ENCODE measurements around the gene PGP.

PGP gene

GRCh38 chr16:2179576-2179975 lies 35.1 kb downstream of the PGP start:
- no peak for DNase-seq

- no peak for DNase-seq
These were observed 35.5 kb downstream of the PGP start for GRCh38 chr16:2179107-2179501.

- peak; percentile 26 for DNase-seq
These were observed 36.1 kb downstream of the PGP start for GRCh38 chr16:2178321-2179106.

GRCh38 chr16:2177561-2177960 lies 37.1 kb downstream of the PGP start:
- DNase-seq = no peak

GRCh38 chr16:2177101-2177500 lies 37.5 kb downstream of the PGP start:
- DNase-seq = no peak

- no peak for DNase-seq
These were observed 38.6 kb downstream of the PGP start for GRCh38 chr16:2176047-2176446.

GRCh38 chr16:2175454-2175853 lies 39.2 kb downstream of the PGP start:
- DNase-seq = no peak

GRCh38 chr16:2174396-2175131 lies 40.1 kb downstream of the PGP start:
- DNase-seq = no peak

GRCh38 chr16:2173916-2174315 lies 40.7 kb downstream of the PGP start:
- DNase-seq = no peak

GRCh38 chr16:2173366-2173765 lies 41.3 kb downstream of the PGP start:
- DNase-seq = no peak

- no peak for DNase-seq
These were observed 41.8 kb downstream of the PGP start for GRCh38 chr16:2172688-2173335.

GRCh38 chr16:2171601-2172178 lies 43.0 kb downstream of the PGP start:
- no peak for DNase-seq

GRCh38 chr16:2170587-2171435 lies 43.8 kb downstream of the PGP start:
- no peak for DNase-seq

- no peak for DNase-seq
These were observed 44.6 kb downstream of the PGP start for GRCh38 chr16:2170080-2170479.

GRCh38 chr16:2167068-2167638 lies 47.5 kb downstream of the PGP start:
- DNase-seq = no peak

GRCh38 chr16:2166263-2167067 lies 48.2 kb downstream of the PGP start:
- no peak for DNase-seq

- no peak for DNase-seq
These were observed 48.8 kb downstream of the PGP start for GRCh38 chr16:2165861-2166260.

GRCh38 chr16:2163211-2163881 lies 51.3 kb downstream of the PGP start:
- peak; percentile 15 for DNase-seq

- no peak for DNase-seq
These were observed 51.9 kb downstream of the PGP start for GRCh38 chr16:2162676-2163118.

GRCh38 chr16:2161911-2162310 lies 52.7 kb downstream of the PGP start:
- no peak for DNase-seq
